Breast epithelium (tissue), 3 donors: ENCODE results near the gene FBXW2.

Experiments
- POLR2A ChIP-seq: fragments of 450-650 bp; IDR thresholded peaks from one replicate; pipeline ENCODE4 v1.6.1; 2016; ENCODE audit warnings: antibody characterized with exemption, mild to moderate bottlenecking, moderate library complexity
- POLR2AphosphoS5 ChIP-seq, 3 donors: sonication (generic); formaldehyde crosslinking; IDR thresholded peaks; one replicate each; pipeline ENCODE4 v1.6.1; 2017; ENCODE audit warnings: antibody characterized with exemption in 3 of 3
- TF ChIP-seq, protein P1 (sequence below), 3 donors: fragments of 450-650 bp; IDR thresholded peaks; one replicate each; pipeline ENCODE4 v1.5.1; 2016 to 2017; ENCODE audit warnings: antibody characterized with exemption in 3 of 3, mild to moderate bottlenecking in 3 of 3, moderate library complexity in 3 of 3

- TF ChIP-seq POLR2A (no peak), POLR2AphosphoS5 (IDR thresholded peaks at IDR 0.05) (peak in 1 of 3 donors; percentile 29)
- TF ChIP-seq, protein P1, sequence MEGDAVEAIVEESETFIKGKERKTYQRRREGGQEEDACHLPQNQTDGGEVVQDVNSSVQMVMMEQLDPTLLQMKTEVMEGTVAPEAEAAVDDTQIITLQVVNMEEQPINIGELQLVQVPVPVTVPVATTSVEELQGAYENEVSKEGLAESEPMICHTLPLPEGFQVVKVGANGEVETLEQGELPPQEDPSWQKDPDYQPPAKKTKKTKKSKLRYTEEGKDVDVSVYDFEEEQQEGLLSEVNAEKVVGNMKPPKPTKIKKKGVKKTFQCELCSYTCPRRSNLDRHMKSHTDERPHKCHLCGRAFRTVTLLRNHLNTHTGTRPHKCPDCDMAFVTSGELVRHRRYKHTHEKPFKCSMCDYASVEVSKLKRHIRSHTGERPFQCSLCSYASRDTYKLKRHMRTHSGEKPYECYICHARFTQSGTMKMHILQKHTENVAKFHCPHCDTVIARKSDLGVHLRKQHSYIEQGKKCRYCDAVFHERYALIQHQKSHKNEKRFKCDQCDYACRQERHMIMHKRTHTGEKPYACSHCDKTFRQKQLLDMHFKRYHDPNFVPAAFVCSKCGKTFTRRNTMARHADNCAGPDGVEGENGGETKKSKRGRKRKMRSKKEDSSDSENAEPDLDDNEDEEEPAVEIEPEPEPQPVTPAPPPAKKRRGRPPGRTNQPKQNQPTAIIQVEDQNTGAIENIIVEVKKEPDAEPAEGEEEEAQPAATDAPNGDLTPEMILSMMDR (IDR thresholded peaks at IDR 0.05) = no peak
Measured at GRCh38 chr9:120710110-120710981, 82.9 kb downstream of the FBXW2 start.
